HepG2 (cell line): ENCODE data around the gene CPNE1. TPM values are rescaled to one million over a fixed set of nuclear protein-coding genes. Genes with fewer than 3 reads are reported as not detected.
A peak's percentile ranks its signal among the peaks of the same experiment; 100 is the strongest.

Experiments used
- CREBL2 ChIP-seq: sonication (generic); formaldehyde crosslinking; IDR thresholded peaks from 2 replicates; pipeline ENCODE4 v1.8.1; 2023; ENCODE audit warnings: missing genetic modification reagents, mild to moderate bottlenecking, borderline replicate concordance
- DR1 ChIP-seq: sonication (generic); formaldehyde crosslinking; IDR thresholded peaks from 2 replicates; pipeline ENCODE4 v1.8.0; 2021; ENCODE audit warnings: mild to moderate bottlenecking, missing genetic modification reagents, inconsistent platforms
- E2F5 ChIP-seq: sonication (generic); formaldehyde crosslinking; conservative IDR thresholded peaks from 2 replicates; pipeline ENCODE4 v1.4.0; 2020; ENCODE audit warnings: missing genetic modification reagents
- ETV5 ChIP-seq: IDR thresholded peaks from 2 replicates; pipeline ENCODE4 v1.6.1; 2018; ENCODE audit warnings: missing biosample characterization, missing genetic modification reagents, inconsistent platforms, borderline replicate concordance
- HOXA9 ChIP-seq: sonication (generic); formaldehyde crosslinking; IDR thresholded peaks from 2 replicates; pipeline ENCODE4 v1.8.1; 2022; ENCODE audit warnings: missing genetic modification reagents, mild to moderate bottlenecking, moderate library complexity, borderline replicate concordance
- KDM1A ChIP-seq: IDR thresholded peaks from 2 replicates; pipeline ENCODE4 v1.6.1; 2016; ENCODE audit warnings: missing compliant biosample characterization
- KMT2A ChIP-seq: sonication (generic); formaldehyde crosslinking; IDR thresholded peaks from 2 replicates; pipeline ENCODE4 v1.4.0; 2020; ENCODE audit warnings: missing genetic modification reagents
- NFAT5 ChIP-seq: sonication (generic); formaldehyde crosslinking; IDR thresholded peaks from 2 replicates; pipeline ENCODE4 v1.4.0; 2020; ENCODE audit warnings: missing genetic modification reagents
- NFE2L1 ChIP-seq: sonication (generic); formaldehyde crosslinking; IDR thresholded peaks from 2 replicates; pipeline ENCODE4 v1.4.0; 2020; ENCODE audit warnings: missing genetic modification reagents, mild to moderate bottlenecking, borderline replicate concordance
- NR2C2 ChIP-seq: sonication (generic); formaldehyde crosslinking; IDR thresholded peaks from 2 replicates; pipeline ENCODE4 v1.4.0; 2020; ENCODE audit warnings: missing genetic modification reagents, mild to moderate bottlenecking, moderate library complexity, borderline replicate concordance
- POLR2A ChIP-seq, 2 experiments: IDR thresholded peaks; 2 replicates each; pipeline ENCODE4 v1.6.1; 2011; ENCODE audit warnings: low read depth in 2 of 2, low read length in 2 of 2, mild to moderate bottlenecking in 1 of 2, moderate library complexity in 1 of 2; ENCODE audit not compliant: insufficient read depth in 1 of 2
- RCOR2 ChIP-seq: IDR thresholded peaks from 2 replicates; pipeline ENCODE4 v1.6.1; 2016; ENCODE audit warnings: missing biosample characterization, missing genetic modification reagents
- ZKSCAN8 ChIP-seq: IDR thresholded peaks from 2 replicates; pipeline ENCODE4 v1.6.1; 2016; ENCODE audit warnings: borderline replicate concordance, missing genetic modification reagents, missing compliant biosample characterization
- ZNF296 ChIP-seq: sonication (generic); formaldehyde crosslinking; conservative IDR thresholded peaks from 2 replicates; pipeline ENCODE4 v1.5.0; 2020; ENCODE audit warnings: mild to moderate bottlenecking, missing genetic modification reagents
- ZNF468 ChIP-seq: sonication (generic); formaldehyde crosslinking; IDR thresholded peaks from 2 replicates; pipeline ENCODE4 v1.8.0; 2022; ENCODE audit warnings: mild to moderate bottlenecking, moderate library complexity, missing genetic modification reagents
- ZNF598 ChIP-seq: sonication (generic); formaldehyde crosslinking; IDR thresholded peaks from 2 replicates; pipeline ENCODE4 v1.5.1; 2020; ENCODE audit warnings: mild to moderate bottlenecking, missing genetic modification reagents, borderline replicate concordance
- ZNF740 ChIP-seq: sonication (generic); formaldehyde crosslinking; IDR thresholded peaks from 2 replicates; pipeline ENCODE4 v1.4.0; 2020; ENCODE audit warnings: missing genetic modification reagents
- ZNF891 ChIP-seq: sonication (generic); formaldehyde crosslinking; IDR thresholded peaks from 2 replicates; pipeline ENCODE4 v1.5.0; 2020; ENCODE audit warnings: mild to moderate bottlenecking, missing genetic modification reagents
- polyA plus RNA-seq, 8 experiments: library from polyadenylated mRNA; depleted of rRNA in 3 of 8; stranded (reverse) in 7 of 8; unstranded in 1 of 8; fragments of >200 nt; fragmentation: Illumina TruSeq in 4 of 8; extraction: Trizol in 4 of 8; gene quantifications; 2 replicates each; pipeline versions ENCODE4 v1.2.1 to v1.2.3, GENCODE V29; 2011 to 2016; ENCODE audit warnings: low read depth in 4 of 8, missing spikeins in 1 of 8, mixed read lengths in 1 of 8; ENCODE audit not compliant: insufficient read depth in 1 of 8
- total RNA-seq, 5 experiments: library from RNA; depleted of rRNA; stranded (reverse); fragments of >200 nt; fragmentation: Illumina TruSeq; extraction: Trizol; gene quantifications; 2 replicates each; pipeline ENCODE4 v1.2.3, GENCODE V29; 2016; ENCODE audit warnings: low read depth in 1 of 5
- TF ChIP-seq, protein P1 (sequence below): sonication (generic); formaldehyde crosslinking; IDR thresholded peaks from 2 replicates; pipeline ENCODE4 v1.4.0; 2020; ENCODE audit warnings: mild to moderate bottlenecking, missing genetic modification reagents, borderline replicate concordance

Gene CPNE1
- total and polyA plus RNA-seq, 2 of the 13 experiments (the other 11 are each of a cell fraction or from before 2014, with no cell fraction given): 408 to 431 TPM

GRCh38 chr20:35617397-35618262 lies 47.1 kb downstream of the CPNE1 start (continued):
- TF ChIP-seq HOXA9 (no peak), POLR2A (IDR thresholded peaks at IDR 0.05; ENCODE audit: insufficient read depth in 1 of 2, low read depth in 2 of 2, low read length in 2 of 2) (peak; percentile 58 to 77), ZNF468 (CRISPR knock-in tag) (no peak; the same call in 1 of the 2 replicates), ETV5 (CRISPR knock-in tag) (peak; percentile 95), KMT2A (peak; percentile 62), CREBL2 (no peak), KDM1A (CRISPR knock-in tag) (no peak), NR2C2 (CRISPR knock-in tag) (no peak), ZNF891 (CRISPR knock-in tag) (0 out of 2 replicates have a peak, but pooled peaks have one; percentile 36), ZNF296 (CRISPR knock-in tag) (0 out of 2 replicates have a peak, but pooled peaks have one; percentile 85), DR1 (0 out of 2 replicates have a peak, but pooled peaks have one; percentile 2), ZNF740 (CRISPR knock-in tag) (no peak), E2F5 (CRISPR knock-in tag) (peak; percentile 53; the same call in 1 of the 2 replicates), ZKSCAN8 (CRISPR knock-in tag) (peak; percentile 42; the same call in 1 of the 2 replicates), NFE2L1 (CRISPR knock-in tag) (peak; percentile 69; the same call in 1 of the 2 replicates), NFAT5 (no peak), ZNF598 (0 out of 2 replicates have a peak, but pooled peaks have one; percentile 26), RCOR2 (CRISPR knock-in tag) (peak; percentile 53; the same call in 1 of the 2 replicates)
- TF ChIP-seq, protein P1, sequence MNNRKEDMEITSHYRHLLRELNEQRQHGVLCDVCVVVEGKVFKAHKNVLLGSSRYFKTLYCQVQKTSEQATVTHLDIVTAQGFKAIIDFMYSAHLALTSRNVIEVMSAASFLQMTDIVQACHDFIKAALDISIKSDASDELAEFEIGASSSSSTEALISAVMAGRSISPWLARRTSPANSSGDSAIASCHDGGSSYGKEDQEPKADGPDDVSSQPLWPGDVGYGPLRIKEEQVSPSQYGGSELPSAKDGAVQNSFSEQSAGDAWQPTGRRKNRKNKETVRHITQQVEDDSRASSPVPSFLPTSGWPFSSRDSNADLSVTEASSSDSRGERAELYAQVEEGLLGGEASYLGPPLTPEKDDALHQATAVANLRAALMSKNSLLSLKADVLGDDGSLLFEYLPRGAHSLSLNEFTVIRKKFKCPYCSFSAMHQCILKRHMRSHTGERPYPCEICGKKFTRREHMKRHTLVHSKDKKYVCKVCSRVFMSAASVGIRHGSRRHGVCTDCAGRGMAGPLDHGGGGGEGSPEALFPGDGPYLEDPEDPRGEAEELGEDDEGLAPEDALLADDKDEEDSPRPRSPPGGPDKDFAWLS (CRISPR knock-in tag): no peak
